ENCODE measurements around the gene PDE8B. TPM values are rescaled to one million over a fixed set of nuclear protein-coding genes. Genes with fewer than 3 reads are reported as not detected.

The PDE8B gene
- total and polyA plus RNA-seq, 2 experiments from 2014 or later: 0.45 to 0.91 TPM

GRCh38 chr5:77328930-77329647, 118.6 kb downstream of the PDE8B start:
- DNase-seq (ENCODE audit: low spot score): no peak
- TF ChIP-seq ETS1 (IDR thresholded peaks at IDR 0.05) (no peak), STAT1 (IDR thresholded peaks at IDR 0.05; ENCODE audit: unreplicated experiment) (no peak), CREB1 (CRISPR knock-in tag; IDR thresholded peaks at IDR 0.05; ENCODE audit: low read depth) (no peak), ZNF462 (CRISPR knock-in tag; IDR thresholded peaks at IDR 0.05) (no peak), EZH2phosphoT487 (IDR thresholded peaks at IDR 0.05; ENCODE audit: unreplicated experiment) (no peak), REST (IDR thresholded peaks at IDR 0.05; ENCODE audit: unreplicated experiment) (no peak), CTCF (conservative IDR thresholded peaks at IDR 0.05; ENCODE audit: low read depth in 2 of 2) (no peak), POLR2AphosphoS5 (IDR thresholded peaks at IDR 0.05; ENCODE audit: low read depth) (no peak), ZNF331 (CRISPR knock-in tag; IDR thresholded peaks at IDR 0.05; ENCODE audit: low read depth) (no peak), EZH2 (IDR thresholded peaks at IDR 0.05; ENCODE audit: low read depth, unreplicated experiment) (no peak), JUNB (IDR thresholded peaks at IDR 0.05; ENCODE audit: unreplicated experiment) (no peak)
- H3K27me3 Mint-ChIP-seq (ENCODE audit: insufficient read depth, low read depth, poor library complexity): peaks cover 2% of the 10 kb centered on the region
- H3K4me3 Mint-ChIP-seq: no peak overlapping the region
- Histone ChIP-seq H3K4me3 (no peak overlapping the region), H3K36me3 (ENCODE audit: insufficient read depth) (no peaks in the 10 kb centered on the region), H3F3A (replicated peaks; ENCODE audit: low read depth) (no peaks in the 10 kb centered on the region), H4K20me1 (replicated peaks; ENCODE audit: insufficient read depth) (no peaks in the 10 kb centered on the region), H3K27me3 (ENCODE audit: insufficient read depth) (no peaks in the 10 kb centered on the region), H3K79me2 (replicated peaks; ENCODE audit: insufficient read depth) (no peaks in the 10 kb centered on the region), H2AFZ (0 out of 2 replicates have a peak overlapping the region, but pooled peaks have one; percentile 59), H3K9me2 (ENCODE audit: insufficient read depth) (peaks cover 18% of the 10 kb centered on the region; the same call in 1 of the 2 replicates), H3K4me1 (ENCODE audit: insufficient read depth) (peaks cover 12% of the 10 kb centered on the region), H3K4me2 (no peak overlapping the region), H3K27ac (ENCODE audit: low read depth) (no peak overlapping the region)
- no peak for ATAC-seq
- H3K27ac Mint-ChIP-seq: no peak overlapping the region
- H3K36me3 Mint-ChIP-seq (ENCODE audit: low read depth): no peaks in the 10 kb centered on the region
- H3K9me3 Mint-ChIP-seq: no peaks in the 10 kb centered on the region; the same call in 2 of the 3 replicates
- peaks cover 14% of the 10 kb centered on the region for H3K4me1 Mint-ChIP-seq

Measured in GM23338 (cell line).